ENCODE measurements around the gene EIF4G1. TPM values are rescaled to one million over a fixed set of nuclear protein-coding genes. Genes with fewer than 3 reads are reported as not detected.

Gene EIF4G1
- total and polyA plus RNA-seq, 7 experiments from 2014 or later, result 19.1 to 341 (median 206) TPM

DNA sequence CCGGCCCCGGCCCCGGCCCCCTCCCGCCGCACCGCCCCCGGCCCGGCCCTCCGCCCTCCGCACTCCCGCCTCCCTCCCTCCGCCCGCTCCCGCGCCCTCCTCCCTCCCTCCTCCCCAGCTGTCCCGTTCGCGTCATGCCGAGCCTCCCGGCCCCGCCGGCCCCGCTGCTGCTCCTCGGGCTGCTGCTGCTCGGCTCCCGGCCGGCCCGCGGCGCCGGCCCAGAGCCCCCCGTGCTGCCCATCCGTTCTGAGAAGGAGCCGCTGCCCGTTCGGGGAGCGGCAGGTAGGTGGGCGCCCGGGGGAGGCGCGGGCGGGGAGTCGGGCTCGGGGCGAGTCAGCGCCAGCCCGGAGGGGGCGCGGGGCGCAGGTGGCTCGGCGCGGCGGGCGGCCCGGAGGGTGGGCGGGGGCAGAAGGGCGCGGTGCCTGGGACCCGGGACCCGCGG lies 65.8 kb downstream of the EIF4G1 start:
- Mint-ChIP-seq H3K27me3 (peaks cover 38 to 82% (median 48%) of the 10 kb centered on the region in 5 donors), H3K36me3 (peaks cover 0 to 1% (median 0%) of the 10 kb centered on the region in 5 donors), H3K27ac (no peak overlapping the region), H3K9me3 (peaks cover 0 to 3% (median 0%) of the 10 kb centered on the region in 11 donors), H3K4me1 (peaks cover 0 to 15% (median 8%) of the 10 kb centered on the region in 7 donors), H3K4me3 (peak overlapping the region in 2 of 10 donors; percentile 80 to 81)
- DNase-seq, result peak in 1 of 9 donors; percentile 18
- H3K4me1 ChIP-seq (ENCODE audit: control insufficient read depth in 2 of 2, insufficient read depth in 2 of 2, low read length in 2 of 2), result peaks cover 4 to 5% of the 10 kb centered on the region in 2 donors
- peak; percentile 31 for ATAC-seq
- peaks cover 0 to 9% of the 10 kb centered on the region in 2 donors for H3K27me3 ChIP-seq (ENCODE audit: control insufficient read depth in 2 of 2, insufficient read depth in 2 of 2, low read length in 2 of 2)
- H3K9me3 ChIP-seq (ENCODE audit: control insufficient read depth in 2 of 3, low read length in 3 of 3), result no peaks in the 10 kb centered on the region
- intact Hi-C loops (cut with micrococcal nuclease), result no loop called here
- POLR2A ChIA-PET, result interaction anchor here (1.6 kb wide), 1 partner anchor 12 kb away, joined by 4 read pairs; no protein-coding TSS in a partner anchor
- H3K4me3 ChIP-seq (ENCODE audit: low read length), result no peak overlapping the region
- no peak overlapping the region for H3K27ac ChIP-seq (ENCODE audit: low read depth, low read length)
- H3K36me3 ChIP-seq (ENCODE audit: control insufficient read depth in 2 of 3, insufficient read depth in 3 of 3, low read length in 3 of 3), result no peaks in the 10 kb centered on the region
- CTCF ChIA-PET, result interaction anchor here (0.8 kb wide), 1 partner anchor 8 kb away, joined by 4 read pairs; no protein-coding TSS in a partner anchor

DNA sequence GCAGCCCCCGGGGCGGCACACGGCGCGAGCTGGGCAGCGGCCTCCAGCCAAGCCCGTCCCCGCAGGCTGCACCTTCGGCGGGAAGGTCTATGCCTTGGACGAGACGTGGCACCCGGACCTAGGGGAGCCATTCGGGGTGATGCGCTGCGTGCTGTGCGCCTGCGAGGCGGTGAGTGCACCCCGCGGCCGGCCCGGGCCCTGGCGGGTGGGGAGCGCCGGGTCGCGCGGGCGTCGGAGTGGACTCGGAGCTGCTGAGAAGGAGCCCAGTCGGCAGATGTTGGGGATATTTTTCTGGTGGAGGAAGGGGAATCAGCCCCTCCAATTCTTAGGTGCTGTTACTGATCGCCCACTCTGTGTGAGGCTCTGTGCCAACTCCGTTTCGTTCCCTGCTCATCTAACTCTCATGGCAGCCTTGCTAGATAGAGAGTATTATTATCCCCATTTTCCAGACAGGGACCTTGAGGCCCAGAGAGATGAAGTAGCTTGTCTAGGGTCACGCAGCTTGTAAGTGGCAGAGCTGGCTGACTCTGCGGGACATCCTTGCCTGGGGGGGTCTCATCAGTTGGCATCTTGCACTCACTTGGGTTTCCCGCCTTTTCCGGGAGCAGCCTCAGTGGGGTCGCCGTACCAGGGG lies 66.3 kb downstream of the EIF4G1 start:
- Histone ChIP-seq H3K27me3 (ENCODE audit: control insufficient read depth in 2 of 2, insufficient read depth in 2 of 2, low read length in 2 of 2) (peaks cover 0 to 9% of the 10 kb centered on the region in 2 donors), H3K9me3 (ENCODE audit: control insufficient read depth in 2 of 3, low read length in 3 of 3) (no peaks in the 10 kb centered on the region), H3K4me3 (ENCODE audit: low read length) (peak overlapping the region; percentile 36), H3K27ac (ENCODE audit: low read depth, low read length) (no peak overlapping the region), H3K4me1 (ENCODE audit: control insufficient read depth in 2 of 2, insufficient read depth in 2 of 2, low read length in 2 of 2) (peaks cover 4 to 5% of the 10 kb centered on the region in 2 donors), H3K36me3 (ENCODE audit: control insufficient read depth in 2 of 3, insufficient read depth in 3 of 3, low read length in 3 of 3) (no peaks in the 10 kb centered on the region)
- ChIA-PET CTCF (interaction anchor here (0.8 kb wide), 1 partner anchor 9 kb away, joined by 4 read pairs; no protein-coding TSS in a partner anchor), POLR2A (interaction anchor here (1.6 kb wide), 1 partner anchor 13 kb away, joined by 4 read pairs; no protein-coding TSS in a partner anchor)
- H3K36me3 Mint-ChIP-seq, result peaks cover 0 to 1% (median 0%) of the 10 kb centered on the region in 5 donors
- ATAC-seq (peak; percentile 20), DNase-seq (no peak)
- peaks cover 0 to under 1% (median 0%) of the 10 kb centered on the region in 11 donors for H3K9me3 Mint-ChIP-seq
- H3K27me3 Mint-ChIP-seq, result peaks cover 34 to 79% (median 42%) of the 10 kb centered on the region in 5 donors
- intact Hi-C loops (cut with micrococcal nuclease), result no loop called here
- H3K4me3 Mint-ChIP-seq, result peak overlapping the region; percentile 50 to 84 (median 76)
- peaks cover 0 to 15% (median 8%) of the 10 kb centered on the region in 7 donors for H3K4me1 Mint-ChIP-seq
- no peak overlapping the region for H3K27ac Mint-ChIP-seq

DNA sequence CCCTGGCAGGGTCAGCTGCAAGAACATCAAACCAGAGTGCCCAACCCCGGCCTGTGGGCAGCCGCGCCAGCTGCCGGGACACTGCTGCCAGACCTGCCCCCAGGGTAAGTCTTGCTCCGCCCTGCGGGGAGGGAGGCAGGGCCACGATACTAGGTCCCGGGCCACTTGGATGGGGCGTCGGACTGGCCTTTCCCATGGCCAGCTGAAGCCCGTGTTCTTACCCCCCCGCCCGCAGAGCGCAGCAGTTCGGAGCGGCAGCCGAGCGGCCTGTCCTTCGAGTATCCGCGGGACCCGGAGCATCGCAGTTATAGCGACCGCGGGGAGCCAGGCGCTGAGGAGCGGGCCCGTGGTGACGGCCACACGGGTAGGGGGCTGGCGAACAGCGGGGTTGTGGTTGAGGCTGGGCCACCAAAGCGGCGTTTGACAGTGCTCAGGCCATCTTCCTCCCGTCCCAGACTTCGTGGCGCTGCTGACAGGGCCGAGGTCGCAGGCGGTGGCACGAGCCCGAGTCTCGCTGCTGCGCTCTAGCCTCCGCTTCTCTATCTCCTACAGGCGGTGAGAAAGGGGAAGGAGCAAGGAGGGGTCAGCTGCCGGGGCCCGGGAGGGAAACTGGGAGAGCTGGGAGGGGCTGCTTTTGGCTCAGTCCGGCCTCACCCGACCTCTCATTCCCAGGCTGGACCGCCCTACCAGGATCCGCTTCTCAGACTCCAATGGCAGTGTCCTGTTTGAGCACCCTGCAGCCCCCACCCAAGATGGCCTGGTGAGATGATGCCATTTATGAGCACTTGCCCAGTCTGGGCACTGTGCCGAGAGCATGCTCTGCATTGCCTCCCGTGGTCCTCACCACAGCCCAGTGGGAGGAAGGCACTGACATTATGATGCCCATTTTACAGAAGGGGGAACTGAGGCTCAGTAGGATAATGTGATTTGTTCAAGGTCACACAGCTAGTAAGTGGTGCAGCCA lies 67.1 kb downstream of the EIF4G1 start:
- DNase-seq (no peak), ATAC-seq (peak; percentile 34)
- POLR2A ChIA-PET, result no interaction called here

DNA sequence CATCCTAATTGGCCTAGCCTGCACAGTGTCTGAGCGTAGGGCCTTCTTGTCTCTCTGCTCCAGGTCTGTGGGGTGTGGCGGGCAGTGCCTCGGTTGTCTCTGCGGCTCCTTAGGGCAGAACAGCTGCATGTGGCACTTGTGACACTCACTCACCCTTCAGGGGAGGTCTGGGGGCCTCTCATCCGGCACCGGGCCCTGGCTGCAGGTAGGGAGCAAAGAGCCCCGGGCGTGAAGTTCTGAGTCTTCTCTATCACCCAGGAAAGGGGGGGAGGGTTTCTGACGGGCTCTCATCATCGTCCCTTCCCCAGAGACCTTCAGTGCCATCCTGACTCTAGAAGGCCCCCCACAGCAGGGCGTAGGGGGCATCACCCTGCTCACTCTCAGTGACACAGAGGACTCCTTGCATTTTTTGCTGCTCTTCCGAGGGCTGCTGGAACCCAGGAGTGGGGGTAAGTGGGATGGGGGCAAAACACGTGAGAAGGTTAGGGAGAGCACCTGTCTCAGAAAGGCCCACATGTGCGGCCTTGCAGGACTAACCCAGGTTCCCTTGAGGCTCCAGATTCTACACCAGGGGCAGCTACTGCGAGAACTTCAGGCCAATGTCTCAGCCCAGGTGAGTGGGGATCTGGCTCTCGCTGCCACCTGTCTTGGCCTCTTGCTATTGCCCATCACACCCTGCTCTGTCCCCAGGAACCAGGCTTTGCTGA lies 68.1 kb downstream of the EIF4G1 start:
- Mint-ChIP-seq H3K4me3 (peak overlapping the region in 1 of 10 donors; percentile 80), H3K4me1 (peaks cover 0 to 15% (median 7%) of the 10 kb centered on the region in 7 donors), H3K27ac (no peak overlapping the region), H3K36me3 (peaks cover 0 to 1% (median 0%) of the 10 kb centered on the region in 5 donors), H3K9me3 (no peaks in the 10 kb centered on the region), H3K27me3 (peaks cover 31 to 66% (median 40%) of the 10 kb centered on the region in 5 donors)
- ChIA-PET POLR2A (no interaction called here), CTCF (no interaction called here)
- H3K9me3 ChIP-seq (ENCODE audit: control insufficient read depth in 2 of 3, low read length in 3 of 3), result no peaks in the 10 kb centered on the region
- H3K27me3 ChIP-seq (ENCODE audit: control insufficient read depth in 2 of 2, insufficient read depth in 2 of 2, low read length in 2 of 2), result peaks cover 0 to 9% of the 10 kb centered on the region in 2 donors
- H3K27ac ChIP-seq (ENCODE audit: low read depth, low read length), result no peak overlapping the region
- DNase-seq, result no peak
- H3K36me3 ChIP-seq (ENCODE audit: control insufficient read depth in 2 of 3, insufficient read depth in 3 of 3, low read length in 3 of 3), result no peaks in the 10 kb centered on the region
- intact Hi-C loops (cut with micrococcal nuclease), result no loop called here
- peaks cover 4 to 5% of the 10 kb centered on the region in 2 donors for H3K4me1 ChIP-seq (ENCODE audit: control insufficient read depth in 2 of 2, insufficient read depth in 2 of 2, low read length in 2 of 2)
- H3K4me3 ChIP-seq (ENCODE audit: low read length), result no peak overlapping the region
- no peak for ATAC-seq

More for the DNA sequence above, 67.1 kb downstream of the EIF4G1 start:
- Mint-ChIP-seq H3K27ac (no peak overlapping the region), H3K4me1 (peaks cover 0 to 15% (median 8%) of the 10 kb centered on the region in 7 donors), H3K4me3 (peak overlapping the region; percentile 36 to 84 (median 72)), H3K27me3 (peaks cover 33 to 75% (median 40%) of the 10 kb centered on the region in 5 donors), H3K9me3 (no peaks in the 10 kb centered on the region), H3K36me3 (peaks cover 0 to 1% (median 0%) of the 10 kb centered on the region in 5 donors)
- CTCF ChIA-PET, result no interaction called here
- Histone ChIP-seq H3K27ac (ENCODE audit: low read depth, low read length) (no peak overlapping the region), H3K36me3 (ENCODE audit: control insufficient read depth in 2 of 3, insufficient read depth in 3 of 3, low read length in 3 of 3) (no peaks in the 10 kb centered on the region), H3K9me3 (ENCODE audit: control insufficient read depth in 2 of 3, low read length in 3 of 3) (no peaks in the 10 kb centered on the region), H3K27me3 (ENCODE audit: control insufficient read depth in 2 of 2, insufficient read depth in 2 of 2, low read length in 2 of 2) (peaks cover 0 to 9% of the 10 kb centered on the region in 2 donors), H3K4me1 (ENCODE audit: control insufficient read depth in 2 of 2, insufficient read depth in 2 of 2, low read length in 2 of 2) (peaks cover 4 to 5% of the 10 kb centered on the region in 2 donors), H3K4me3 (ENCODE audit: low read length) (peak overlapping the region; percentile 36)
- intact Hi-C loops (cut with micrococcal nuclease), result no loop called here

DNA sequence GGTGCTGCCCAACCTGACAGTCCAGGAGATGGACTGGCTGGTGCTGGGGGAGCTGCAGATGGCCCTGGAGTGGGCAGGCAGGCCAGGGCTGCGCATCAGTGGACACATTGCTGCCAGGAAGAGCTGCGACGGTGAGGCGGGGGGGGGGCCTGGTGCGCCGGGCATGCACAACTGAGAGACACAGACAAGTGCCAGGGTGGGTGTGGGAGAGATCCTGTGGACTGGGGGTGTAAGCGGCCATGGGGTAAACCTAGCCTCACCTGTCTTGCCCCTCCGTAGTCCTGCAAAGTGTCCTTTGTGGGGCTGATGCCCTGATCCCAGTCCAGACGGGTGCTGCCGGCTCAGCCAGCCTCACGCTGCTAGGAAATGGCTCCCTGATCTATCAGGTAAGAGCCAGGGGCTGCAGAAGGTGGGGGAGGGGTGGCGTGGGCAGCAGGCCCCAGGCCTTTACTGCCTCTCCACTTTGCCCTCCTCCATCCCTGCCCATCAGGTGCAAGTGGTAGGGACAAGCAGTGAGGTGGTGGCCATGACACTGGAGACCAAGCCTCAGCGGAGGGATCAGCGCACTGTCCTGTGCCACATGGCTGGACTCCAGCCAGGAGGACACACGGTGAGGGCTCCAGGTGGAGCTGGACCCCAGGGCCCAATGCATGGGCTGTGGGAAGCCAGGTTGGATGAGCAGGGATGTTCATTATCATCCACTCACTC lies 68.8 kb downstream of the EIF4G1 start:
- intact Hi-C loops (cut with micrococcal nuclease), result no loop called here
- Histone ChIP-seq H3K9me3 (ENCODE audit: control insufficient read depth in 2 of 3, low read length in 3 of 3) (no peaks in the 10 kb centered on the region), H3K4me3 (ENCODE audit: low read length) (no peak overlapping the region), H3K27me3 (ENCODE audit: control insufficient read depth in 2 of 2, insufficient read depth in 2 of 2, low read length in 2 of 2) (peaks cover 0 to 9% of the 10 kb centered on the region in 2 donors), H3K4me1 (ENCODE audit: control insufficient read depth in 2 of 2, insufficient read depth in 2 of 2, low read length in 2 of 2) (peaks cover 4 to 5% of the 10 kb centered on the region in 2 donors), H3K36me3 (ENCODE audit: control insufficient read depth in 2 of 3, insufficient read depth in 3 of 3, low read length in 3 of 3) (no peaks in the 10 kb centered on the region), H3K27ac (ENCODE audit: low read depth, low read length) (no peak overlapping the region)
- H3K9me3 Mint-ChIP-seq, result no peaks in the 10 kb centered on the region
- H3K27ac Mint-ChIP-seq, result no peak overlapping the region
- CTCF ChIA-PET, result interaction anchor here (1.4 kb wide), 1 partner anchor 11 kb away, joined by 3 read pairs; no protein-coding TSS in a partner anchor
- peaks cover 0 to 15% (median 7%) of the 10 kb centered on the region in 7 donors for H3K4me1 Mint-ChIP-seq
- peaks cover 0 to 1% (median 0%) of the 10 kb centered on the region in 5 donors for H3K36me3 Mint-ChIP-seq
- H3K4me3 Mint-ChIP-seq, result no peak overlapping the region
- H3K27me3 Mint-ChIP-seq, result peaks cover 25 to 59% (median 36%) of the 10 kb centered on the region in 5 donors
- DNase-seq, result no peak
- POLR2A ChIA-PET, result no interaction called here
- no peak for ATAC-seq
